Endothelial cell of umbilical vein (primary cell): ENCODE data around the gene MBD5. TPM values are rescaled to one million over a fixed set of nuclear protein-coding genes. Genes with fewer than 3 reads are reported as not detected.

Experiments used
- BruUV-seq: library from RNA; stranded (reverse); fragments of 400-500 nt; replicated peaks from 2 replicates; lab custom pipeline; 2021; lab: Mats Ljungman, UMichigan
- CTCF ChIA-PET: fragments of 300-600, 350-600 bp; sonication (Branson Sonifier 250); formaldehyde crosslinking; loops from one replicate; lab custom pipeline; 2021; ENCODE audit warnings: antibody characterized with exemption, inconsistent platforms; lab: Charles Lee
- POLR2A ChIA-PET: fragments of 300-600, 350-600 bp; sonication (Branson Sonifier 250); formaldehyde crosslinking; loops from one replicate; lab custom pipeline; 2021; ENCODE audit warnings: antibody characterized with exemption, inconsistent platforms; lab: Charles Lee
- DNase-seq: peaks from one replicate; pipeline ENCODE4 v3.0.0-alpha.2; 2011; ENCODE audit warnings: low read depth, low spot score
- FAIRE-seq: peaks from 2 replicates; lab custom pipeline; 2011; peaks lifted over from hg19 to GRCh38; lab: Jason Lieb, UNC
- H2AFZ ChIP-seq: 2 replicates; pipeline ENCODE4 v1.6.0; 2012; ENCODE audit warnings: low read depth, low read length, control low read depth, inconsistent platforms
- H3K27ac ChIP-seq: 2 replicates; pipeline ENCODE4 v1.5.1; 2011; ENCODE audit warnings: low read depth, mild to moderate bottlenecking, control low read depth, low read length, moderate library complexity; ENCODE audit not compliant: insufficient read depth
- H3K27me3 ChIP-seq, 2 experiments: 2 replicates each; pipeline versions ENCODE4 v1.6.0 to v1.6.1; 2011; ENCODE audit warnings: low read length in 2 of 2, mixed read lengths in 1 of 2; ENCODE audit not compliant: control insufficient read depth in 2 of 2, insufficient read depth in 2 of 2
- H3K36me3 ChIP-seq, 2 experiments: 2 replicates in 1 of 2; 3 replicates in 1 of 2; pipeline ENCODE4 v1.5.1; 2011; ENCODE audit warnings: low read length in 2 of 2, mild to moderate bottlenecking in 1 of 2, moderate library complexity in 1 of 2; ENCODE audit not compliant: control insufficient read depth in 2 of 2, insufficient read depth in 2 of 2; ENCODE audit errors: extremely low read depth in 1 of 2
- H3K4me1 ChIP-seq: 3 replicates; pipeline ENCODE4 v1.5.1; 2011; ENCODE audit warnings: mild to moderate bottlenecking, low read length; ENCODE audit not compliant: control insufficient read depth, insufficient read depth; ENCODE audit errors: extremely low read depth
- H3K4me2 ChIP-seq: 2 replicates; pipeline ENCODE4 v1.6.1; 2011; ENCODE audit warnings: low read length, control low read depth, mixed read lengths; ENCODE audit not compliant: insufficient read depth
- H3K4me3 ChIP-seq, 3 experiments: fragments of 200-600 bp in 1 of 3; sonication (generic), shearing (Covaris generic) in 1 of 3; replicated peaks in 1 of 3; 2 replicates each; pipeline ENCODE4 v1.5.1; 2011 to 2016; ENCODE audit warnings: control low read depth in 3 of 3, low read length in 3 of 3, mild to moderate bottlenecking in 2 of 3, inconsistent platforms in 1 of 3, low read depth in 1 of 3, moderate library complexity in 1 of 3; ENCODE audit not compliant: insufficient read depth in 1 of 3
- H3K79me2 ChIP-seq: 2 replicates; pipeline ENCODE4 v1.6.0; 2012; ENCODE audit warnings: low read length, inconsistent platforms; ENCODE audit not compliant: control insufficient read depth, insufficient read depth
- H3K9ac ChIP-seq: replicated peaks from 2 replicates; pipeline ENCODE3; 2011; ENCODE audit warnings: low read length, control low read depth; ENCODE audit not compliant: insufficient read depth; ENCODE audit errors: extremely low read depth
- H3K9me1 ChIP-seq: replicated peaks from 3 replicates; pipeline ENCODE4 v1.6.0; 2011; ENCODE audit warnings: mild to moderate bottlenecking, low read length; ENCODE audit not compliant: control insufficient read depth, insufficient read depth; ENCODE audit errors: extremely low read depth
- H3K9me3 ChIP-seq: replicated peaks from 2 replicates; pipeline ENCODE4 v1.5.1; 2012; ENCODE audit warnings: low read length, inconsistent platforms; ENCODE audit not compliant: control insufficient read depth, insufficient read depth
- H4K20me1 ChIP-seq: replicated peaks from 2 replicates; pipeline ENCODE3; 2011; ENCODE audit warnings: mild to moderate bottlenecking, low read length; ENCODE audit not compliant: control insufficient read depth, insufficient read depth; ENCODE audit errors: extremely low read depth
- CTCF ChIP-seq, 2 donors: IDR thresholded peaks; 1 replicate in 1 of 2; 2 replicates in 1 of 2; pipeline ENCODE4 v1.5.1; 2011; ENCODE audit warnings: low read length in 2 of 2, mild to moderate bottlenecking in 2 of 2, moderate library complexity in 2 of 2, control low read depth in 1 of 2, inconsistent platforms in 1 of 2, low read depth in 1 of 2; ENCODE audit not compliant: insufficient read depth in 1 of 2; ENCODE audit errors: extremely low read depth in 1 of 2
- EZH2 ChIP-seq: IDR thresholded peaks from 2 replicates; pipeline ENCODE4 v1.6.1; 2012; ENCODE audit warnings: borderline replicate concordance, low read depth, mild to moderate bottlenecking, moderate library complexity, low read length, inconsistent platforms; ENCODE audit not compliant: severe bottlenecking
- FOS ChIP-seq: IDR thresholded peaks from 2 replicates; pipeline ENCODE4 v1.6.1; 2011; ENCODE audit warnings: mild to moderate bottlenecking, low read length, moderate library complexity, borderline replicate concordance; ENCODE audit not compliant: insufficient read depth
- GATA2 ChIP-seq: IDR thresholded peaks from 2 replicates; pipeline ENCODE4 v1.7.0; 2011; ENCODE audit warnings: low read depth, mild to moderate bottlenecking, moderate library complexity, mixed read lengths, low read length; ENCODE audit not compliant: insufficient read length, insufficient read depth
- JUN ChIP-seq: IDR thresholded peaks from 2 replicates; pipeline ENCODE4 v1.6.1; 2011; ENCODE audit warnings: borderline replicate concordance, low read depth; ENCODE audit not compliant: insufficient read length, insufficient read depth
- MAX ChIP-seq: IDR thresholded peaks from 2 replicates; pipeline ENCODE4 v1.6.1; 2011; ENCODE audit not compliant: insufficient read depth, insufficient read length
- MYC ChIP-seq: IDR thresholded peaks from one replicate; pipeline ENCODE4 v1.6.1; 2011; ENCODE audit warnings: mild to moderate bottlenecking, low read depth, low read length
- POLR2A ChIP-seq: IDR thresholded peaks from 2 replicates; pipeline ENCODE4 v1.6.1; 2012; ENCODE audit warnings: low read depth, mild to moderate bottlenecking, control low read depth, low read length
- POLR2AphosphoS5 ChIP-seq: IDR thresholded peaks from 2 replicates; pipeline ENCODE4 v1.6.1; 2012; ENCODE audit warnings: low read depth, mild to moderate bottlenecking, control low read depth, low read length, moderate library complexity; ENCODE audit not compliant: insufficient read depth
- dilution Hi-C: fragments of 300-500 bp; cut with MboI; formaldehyde crosslinking; loops from one replicate; pipeline ENCODE4 v1.15.0; 2019; ENCODE audit warnings: low sequenced_read_pairs; ENCODE audit not compliant: extremely low pct_ligation_motif_present
- intact Hi-C: fragments of 100-400 bp; cut with micrococcal nuclease; formaldehyde crosslinking; loops from one replicate; pipeline ENCODE4 v1.10.0; 2022
- polyA plus RNA-seq, 4 experiments: library from polyadenylated mRNA; depleted of rRNA in 3 of 4; stranded (reverse) in 3 of 4; unstranded in 1 of 4; fragments of >200 nt; gene quantifications; 2 replicates each; pipeline versions ENCODE4 v1.2.1 to v1.2.3, GENCODE V29; 2011 to 2012; ENCODE audit warnings: missing spikeins in 1 of 4
- total RNA-seq: library from RNA; stranded (reverse); gene quantifications from 2 replicates; pipeline ENCODE4 v1.2.3, GENCODE V29; 2021

The MBD5 gene
- total and polyA plus RNA-seq, 2 donors (not counting 3 experiments of a cell fraction or from before 2014, with no cell fraction given), result 11.3 to 37.0 TPM

GRCh38 chr2:147976102-147976501 is 44.8 kb upstream of the MBD5 start:
- Histone ChIP-seq H3K27ac (no peak overlapping the region), H3K36me3 (no peaks in the 10 kb centered on the region), H3K79me2 (peaks cover 3% of the 10 kb centered on the region), H3K4me1 (no peaks in the 10 kb centered on the region), H3K27me3 (no peaks in the 10 kb centered on the region), H3K9ac (no peak overlapping the region), H2AFZ (no peak overlapping the region), H3K4me3 (no peak overlapping the region), H3K9me1 (no peaks in the 10 kb centered on the region), H4K20me1 (peaks cover 2% of the 10 kb centered on the region), H3K9me3 (no peaks in the 10 kb centered on the region), H3K4me2 (no peak overlapping the region)
- intact Hi-C loops, result no loop called here
- POLR2A ChIA-PET, result no interaction called here
- BruUV-seq, result no TSS peak
- TF ChIP-seq MYC (no peak), POLR2AphosphoS5 (no peak), FOS (no peak), POLR2A (no peak), GATA2 (no peak), MAX (no peak), CTCF (IDR thresholded peaks at IDR 0.05; ENCODE audit: extremely low read depth in 1 of 2, insufficient read depth in 1 of 2, low read depth in 1 of 2, low read length in 2 of 2) (no peak), JUN (no peak), EZH2 (no peak)
- CTCF ChIA-PET, result interaction anchor here (2.1 kb wide), 1 partner anchor 533 kb away, joined by 9 read pairs; no protein-coding TSS in a partner anchor
- DNase-seq (no peak), FAIRE-seq (no peak)
- dilution Hi-C loops, result no loop called here
